SKM-1 (cell line): ENCODE data around the gene ACSM6.
"Not testable (repeated sequence)": the region's sequence is repeated elsewhere in the genome, so short reads cannot be mapped to it uniquely, and the experiment has no call there.

Experiments used
- DNase-seq: peaks from one replicate; lab custom pipeline; 2025; ENCODE audit not compliant: unreplicated experiment; lab: John Stamatoyannopoulos, UW

Gene ACSM6

GRCh38 chr10:95193944-95194343 is at the start of gene ACSM6:
Gene ACSM6, plus strand, starts transcription at chr10:95194238. Its CDS starts 248 bp downstream, at chr10:95194486.
- no peak for DNase-seq

- DNase-seq = no peak
Observed at GRCh38 chr10:95168694-95169093, 25.3 kb upstream of the ACSM6 start.

GRCh38 chr10:95169522-95169921 is 24.5 kb upstream of the ACSM6 start:
- no peak for DNase-seq

- no peak for DNase-seq
Observed at GRCh38 chr10:95170790-95171189, 23.2 kb upstream of the ACSM6 start.

GRCh38 chr10:95171336-95171735 is 22.7 kb upstream of the ACSM6 start:
- no peak for DNase-seq

GRCh38 chr10:95172851-95173250 is 21.2 kb upstream of the ACSM6 start:
- DNase-seq = no peak

GRCh38 chr10:95176101-95176500 is 17.9 kb upstream of the ACSM6 start:
- no peak for DNase-seq

- no peak for DNase-seq
Observed at GRCh38 chr10:95177429-95177828, 16.6 kb upstream of the ACSM6 start.

- no peak for DNase-seq
Observed at GRCh38 chr10:95178266-95178665, 15.8 kb upstream of the ACSM6 start.

GRCh38 chr10:95178797-95179196 is 15.2 kb upstream of the ACSM6 start:
- no peak for DNase-seq

GRCh38 chr10:95181726-95182125 is 12.3 kb upstream of the ACSM6 start:
- no peak for DNase-seq

GRCh38 chr10:95183271-95184230 is 10.5 kb upstream of the ACSM6 start:
- DNase-seq = peak; percentile 46

- no peak for DNase-seq
Observed at GRCh38 chr10:95187617-95188016, 6.4 kb upstream of the ACSM6 start.

- no peak for DNase-seq
Observed at GRCh38 chr10:95188593-95188992, 5.4 kb upstream of the ACSM6 start.

- DNase-seq = no peak
Observed at GRCh38 chr10:95196046-95196445, 2.0 kb downstream of the ACSM6 start.

GRCh38 chr10:95201736-95202135 is 7.7 kb downstream of the ACSM6 start:
- no peak for DNase-seq

- DNase-seq = not testable (repeated sequence)
Observed at GRCh38 chr10:95202865-95203264, 8.8 kb downstream of the ACSM6 start.

- no peak for DNase-seq
Observed at GRCh38 chr10:95208702-95209391, 14.8 kb downstream of the ACSM6 start.

- no peak for DNase-seq
Observed at GRCh38 chr10:95209509-95210127, 15.6 kb downstream of the ACSM6 start.

GRCh38 chr10:95211606-95212279 is 17.7 kb downstream of the ACSM6 start:
- DNase-seq = no peak

- DNase-seq = no peak
Observed at GRCh38 chr10:95214369-95214768, 20.3 kb downstream of the ACSM6 start.
